IMR-90 (cell line): Measurements from ENCODE around the gene UCKL1. TPM values are rescaled to one million over a fixed set of nuclear protein-coding genes. Genes with fewer than 3 reads are reported as not detected.
"Not testable (repeated sequence)": the region's sequence is repeated elsewhere in the genome, so short reads cannot be mapped to it uniquely, and the experiment has no call there.

Experiments used
- ATAC-seq: fragments of 200-7000 bp; cut with Tn5 transposase; 2 replicates; pipeline ENCODE4 v1.9.1; 2020; ENCODE audit warnings: low read depth, mild to moderate bottlenecking, moderate library complexity
- BruUV-seq: library from RNA; stranded (reverse); fragments of 400-500 nt; replicated peaks from 2 replicates; lab custom pipeline; 2021; lab: Mats Ljungman, UMichigan
- CTCF ChIA-PET: fragments of 300-600 bp; formaldehyde crosslinking; extraction: SDS; loops from one replicate; lab custom pipeline; 2021; ENCODE audit warnings: antibody characterized with exemption; lab: Yijun Ruan, JAX
- POLR2A ChIA-PET: fragments of 300-600 bp; sonication (Branson Sonifier 250); formaldehyde crosslinking; loops from one replicate; lab custom pipeline; 2022; ENCODE audit warnings: antibody characterized with exemption; ENCODE audit not compliant: unreplicated experiment; lab: Charles Lee
- DNase-seq: peaks from one replicate; pipeline ENCODE4 v3.0.0; 2013
- H2AFZ ChIP-seq: replicated peaks from 2 replicates; pipeline ENCODE3; 2013; ENCODE audit warnings: low read length, mild to moderate bottlenecking; ENCODE audit not compliant: poor library complexity
- H2AK5ac ChIP-seq: 2 replicates; pipeline ENCODE4 v1.6.1; 2013; ENCODE audit warnings: low read depth, low read length, inconsistent platforms
- H2AK9ac ChIP-seq: replicated peaks from 2 replicates; pipeline ENCODE3; 2013; ENCODE audit warnings: mild to moderate bottlenecking, low read depth, low read length, moderate library complexity; ENCODE audit not compliant: poor library complexity
- H2BK120ac ChIP-seq: 2 replicates; pipeline ENCODE4 v1.6.1; 2013; ENCODE audit warnings: low read depth, low read length, inconsistent platforms
- H2BK15ac ChIP-seq: 3 replicates; pipeline ENCODE4 v1.6.1; 2013; ENCODE audit warnings: low read depth, low read length, inconsistent platforms
- H2BK20ac ChIP-seq: 2 replicates; pipeline ENCODE4 v1.6.1; 2013; ENCODE audit warnings: low read depth, mild to moderate bottlenecking, inconsistent platforms, low read length, moderate library complexity
- H2BK5ac ChIP-seq: 2 replicates; pipeline ENCODE4 v1.6.1; 2013; ENCODE audit warnings: mild to moderate bottlenecking, low read depth, low read length, inconsistent platforms; ENCODE audit not compliant: poor library complexity, severe bottlenecking
- H3K14ac ChIP-seq: replicated peaks from 2 replicates; pipeline ENCODE4 v1.6.1; 2013; ENCODE audit warnings: low read depth, low read length, inconsistent platforms
- H3K18ac ChIP-seq: 2 replicates; pipeline ENCODE4 v1.6.1; 2013; ENCODE audit warnings: low read depth, low read length, control low read depth
- H3K23ac ChIP-seq: 2 replicates; pipeline ENCODE4 v1.6.1; 2013; ENCODE audit warnings: low read depth, low read length, inconsistent platforms
- H3K27ac ChIP-seq: 2 replicates; pipeline ENCODE4 v1.5.1; 2013; ENCODE audit warnings: mild to moderate bottlenecking, control low read depth, low read length; ENCODE audit not compliant: insufficient read depth
- H3K27me3 ChIP-seq: 2 replicates; pipeline ENCODE4 v1.6.1; 2013; ENCODE audit warnings: low read length; ENCODE audit not compliant: control insufficient read depth, insufficient read depth
- H3K36me3 ChIP-seq: 2 replicates; pipeline ENCODE4 v1.6.1; 2013; ENCODE audit warnings: low read length, mixed read lengths; ENCODE audit not compliant: control insufficient read depth, insufficient read depth
- H3K4ac ChIP-seq: 2 replicates; pipeline ENCODE4 v1.6.1; 2013; ENCODE audit warnings: low read depth, low read length, inconsistent platforms
- H3K4me1 ChIP-seq: 2 replicates; pipeline ENCODE4 v1.6.1; 2013; ENCODE audit warnings: low read length, mixed read lengths; ENCODE audit not compliant: control insufficient read depth, insufficient read depth
- H3K4me2 ChIP-seq: 2 replicates; pipeline ENCODE4 v1.6.1; 2013; ENCODE audit warnings: low read depth, mild to moderate bottlenecking, control low read depth, low read length, moderate library complexity
- H3K4me3 ChIP-seq: 2 replicates; pipeline ENCODE4 v1.5.1; 2013; ENCODE audit warnings: low read depth, mild to moderate bottlenecking, control low read depth, low read length, moderate library complexity; ENCODE audit not compliant: insufficient read depth
- H3K56ac ChIP-seq: 2 replicates; pipeline ENCODE4 v1.6.1; 2013; ENCODE audit warnings: low read length, inconsistent platforms; ENCODE audit not compliant: insufficient read depth; ENCODE audit errors: extremely low read depth
- H3K79me1 ChIP-seq, 2 experiments: 2 replicates each; pipeline ENCODE4 v1.6.1; 2013; ENCODE audit warnings: low read length in 2 of 2, inconsistent platforms in 1 of 2, low read depth in 1 of 2
- H3K9ac ChIP-seq: 2 replicates; pipeline ENCODE4 v1.6.1; 2013; ENCODE audit warnings: low read depth, low read length, control low read depth
- H3K9me1 ChIP-seq: 2 replicates; pipeline ENCODE4 v1.6.1; 2013; ENCODE audit warnings: low read length, inconsistent platforms; ENCODE audit not compliant: insufficient read depth
- H3K9me3 ChIP-seq: 2 replicates; pipeline ENCODE4 v1.6.1; 2013; ENCODE audit warnings: low read length; ENCODE audit not compliant: control insufficient read depth, insufficient read depth
- H4K20me1 ChIP-seq: 2 replicates; pipeline ENCODE4 v1.6.1; 2013; ENCODE audit warnings: low read length, inconsistent platforms; ENCODE audit not compliant: insufficient read depth
- H4K5ac ChIP-seq: 2 replicates; pipeline ENCODE4 v1.6.1; 2013; ENCODE audit warnings: mild to moderate bottlenecking, low read depth, low read length, control low read depth
- H4K8ac ChIP-seq, 2 experiments: 2 replicates each; pipeline ENCODE4 v1.6.1; 2013; ENCODE audit warnings: low read depth in 2 of 2, low read length in 2 of 2, control low read depth in 1 of 2, inconsistent platforms in 1 of 2
- H4K91ac ChIP-seq: 2 replicates; pipeline ENCODE4 v1.6.1; 2013; ENCODE audit warnings: low read depth, low read length, inconsistent platforms; ENCODE audit not compliant: insufficient read depth
- WGBS, 2 experiments: methylation state at CpG; one replicate each; pipeline versions ENCODE4 v1.1.5 to v1.1.7; 2013; ENCODE audit warnings: missing lambda C conversion rate in 2 of 2; ENCODE audit not compliant: insufficient read length in 1 of 2; ENCODE audit errors: extremely low coverage in 2 of 2; 5-methylcytosine and 5-hydroxymethylcytosine counted together
- dilution Hi-C: fragments of 300-500 bp; cut with HindIII; formaldehyde crosslinking; loops from one replicate; pipeline ENCODE4 v1.14.3; 2018; ENCODE audit warnings: low sequenced_read_pairs; ENCODE audit not compliant: unreplicated experiment
- in situ Hi-C: fragments of 300-500 bp; cut with MboI; formaldehyde crosslinking; loops from 3 replicates; pipeline ENCODE4 v1.14.3; 2019; ENCODE audit warnings: low sequenced_read_pairs, inconsistent platforms, mixed read lengths
- intact Hi-C: fragments of 100-400 bp; cut with micrococcal nuclease; formaldehyde crosslinking; loops from 2 replicates; pipeline ENCODE4 v1.10.0; 2022
- polyA plus RNA-seq, 3 experiments: library from polyadenylated mRNA; depleted of rRNA; stranded (reverse); fragments of >200 nt; gene quantifications; 2 replicates each; pipeline ENCODE4 v1.2.3, GENCODE V29; 2012; ENCODE audit warnings: low replicate concordance in 1 of 3
- total RNA-seq: library from RNA; depleted of rRNA; stranded (reverse); fragments of >200 nt; gene quantifications from 2 replicates; pipeline ENCODE4 v1.2.3, GENCODE V29; 2012

Gene UCKL1
- total and polyA plus RNA-seq, 2 of the 4 experiments (the other 2 are of a cell fraction), result 16.7 to 54.7 TPM

GRCh38 chr20:63929473-63929883, 26.7 kb downstream of the UCKL1 start:
- H3K9me3 ChIP-seq, H3K23ac ChIP-seq, H2AFZ ChIP-seq, H3K4me1 ChIP-seq, ATAC-seq, H3K27ac ChIP-seq, H3K9me1 ChIP-seq, H2BK20ac ChIP-seq, H3K14ac ChIP-seq, H4K8ac ChIP-seq, POLR2A ChIA-PET, H4K91ac ChIP-seq, H3K18ac ChIP-seq, H3K27me3 ChIP-seq, H2AK5ac ChIP-seq, H3K4me3 ChIP-seq, H2BK5ac ChIP-seq, in situ Hi-C loops, H3K4ac ChIP-seq, dilution Hi-C loops, BruUV-seq, H3K56ac ChIP-seq, H4K5ac ChIP-seq, H3K9ac ChIP-seq, CTCF ChIA-PET, intact Hi-C loops, H2BK15ac ChIP-seq, H2BK120ac ChIP-seq, H3K4me2 ChIP-seq, DNase-seq, H2AK9ac ChIP-seq: not testable (repeated sequence)
- 94% methylated on average over 31 of the region's 31 CpGs; no CpG with 5 or more reads in 1 of the 2 experiments for whole genome bisulfite sequencing, 2 experiments
- peaks cover 73% of the 10 kb centered on the region for H4K20me1 ChIP-seq
- H3K79me1 ChIP-seq, result peaks cover 32 to 60% of the 10 kb centered on the region in 2 experiments
- peaks cover 60% of the 10 kb centered on the region for H3K36me3 ChIP-seq
